ENCODE results near the gene NEK3.
"Not testable (repeated sequence)": the region's sequence is repeated elsewhere in the genome, so short reads cannot be mapped to it uniquely, and the experiment has no call there.

Gene NEK3

GRCh38 chr13:52173373-52173772 lies 14.0 kb upstream of the NEK3 start:
- in situ Hi-C loops (cut with MboI; ENCODE audit: low sequenced_read_pairs, unreplicated experiment), result no loop called here
- DNase-seq (ENCODE audit: low spot score), result no peak
- TF ChIP-seq CTCF (IDR thresholded peaks at IDR 0.05; ENCODE audit: borderline replicate concordance, control extremely low read depth, extremely low read depth, insufficient read depth, missing control alignments), result no peak

GRCh38 chr13:52171686-52172085 lies 12.3 kb upstream of the NEK3 start:
- in situ Hi-C loops (cut with MboI; ENCODE audit: low sequenced_read_pairs, unreplicated experiment); DNase-seq (ENCODE audit: low spot score): not testable (repeated sequence)

GRCh38 chr13:52170828-52171391 lies 11.5 kb upstream of the NEK3 start:
- DNase-seq (ENCODE audit: low spot score); in situ Hi-C loops (cut with MboI; ENCODE audit: low sequenced_read_pairs, unreplicated experiment): not testable (repeated sequence)

GRCh38 chr13:52169839-52170238 lies 10.4 kb upstream of the NEK3 start:
- in situ Hi-C loops (cut with MboI; ENCODE audit: low sequenced_read_pairs, unreplicated experiment), result no loop called here
- no peak for TF ChIP-seq CTCF (IDR thresholded peaks at IDR 0.05; ENCODE audit: borderline replicate concordance, control extremely low read depth, extremely low read depth, insufficient read depth, missing control alignments)
- DNase-seq (ENCODE audit: low spot score), result no peak

GRCh38 chr13:52165411-52165810 lies 6.0 kb upstream of the NEK3 start:
- DNase-seq (ENCODE audit: low spot score), result no peak
- TF ChIP-seq CTCF (IDR thresholded peaks at IDR 0.05; ENCODE audit: borderline replicate concordance, control extremely low read depth, extremely low read depth, insufficient read depth, missing control alignments), result no peak
- in situ Hi-C loops (cut with MboI; ENCODE audit: low sequenced_read_pairs, unreplicated experiment), result no loop called here

- no peak for TF ChIP-seq CTCF (IDR thresholded peaks at IDR 0.05; ENCODE audit: borderline replicate concordance, control extremely low read depth, extremely low read depth, insufficient read depth, missing control alignments)
- in situ Hi-C loops (cut with MboI; ENCODE audit: low sequenced_read_pairs, unreplicated experiment), result no loop called here
Measured at GRCh38 chr13:52164989-52165388, 5.6 kb upstream of the NEK3 start.

GRCh38 chr13:52163878-52164277 lies 4.5 kb upstream of the NEK3 start:
- DNase-seq (ENCODE audit: low spot score); in situ Hi-C loops (cut with MboI; ENCODE audit: low sequenced_read_pairs, unreplicated experiment): not testable (repeated sequence)

More at GRCh38 chr13:52164989-52165388, 5.6 kb upstream of the NEK3 start:
- DNase-seq (ENCODE audit: low spot score), result no peak

- no peak for DNase-seq (ENCODE audit: low spot score)
- no peak for TF ChIP-seq CTCF (IDR thresholded peaks at IDR 0.05; ENCODE audit: borderline replicate concordance, control extremely low read depth, extremely low read depth, insufficient read depth, missing control alignments)
- in situ Hi-C loops (cut with MboI; ENCODE audit: low sequenced_read_pairs, unreplicated experiment), result no loop called here
Measured at GRCh38 chr13:52162279-52163101, 3.1 kb upstream of the NEK3 start.

Measured in GM13976 (cell line).